ENCODE measurements around the gene NALF2. TPM values are rescaled to one million over a fixed set of nuclear protein-coding genes. Genes with fewer than 3 reads are reported as not detected.

The NALF2 gene
- total RNA-seq, 4 donors from 2014 or later, result 0.28 to 0.40 (median 0.35) TPM; not detected in 1

DNA sequence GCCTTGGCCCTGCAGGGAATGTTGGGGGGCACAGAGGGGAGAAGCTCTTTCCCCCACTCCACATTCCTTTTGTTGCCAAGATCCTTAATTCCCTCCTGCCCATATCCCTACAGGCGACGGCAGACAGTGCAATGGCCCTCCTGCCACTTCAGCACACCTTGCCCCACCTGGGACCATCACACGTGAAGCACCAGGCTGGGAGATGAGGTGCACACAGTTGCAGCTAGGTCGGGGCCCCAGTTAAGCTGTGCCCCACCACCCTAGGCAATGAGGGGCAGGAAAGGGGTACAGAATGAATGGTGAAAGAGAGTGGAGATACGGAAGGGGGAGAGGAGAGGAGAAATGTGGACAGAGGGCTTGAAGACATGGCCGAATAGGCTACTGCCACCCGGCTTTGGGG is 26.2 kb downstream of the NALF2 start:
- Histone ChIP-seq H3K4me1 (no peaks in the 10 kb centered on the region), H3K27me3 (no peaks in the 10 kb centered on the region), H3K4me3 (no peak overlapping the region), H3K27ac (no peak overlapping the region), H3K9me3 (no peaks in the 10 kb centered on the region), H3K36me3 (no peaks in the 10 kb centered on the region)
- DNase-seq, result no peak
- TF ChIP-seq POLR2A (IDR thresholded peaks at IDR 0.05), result no peak
- TF ChIP-seq, protein P1, sequence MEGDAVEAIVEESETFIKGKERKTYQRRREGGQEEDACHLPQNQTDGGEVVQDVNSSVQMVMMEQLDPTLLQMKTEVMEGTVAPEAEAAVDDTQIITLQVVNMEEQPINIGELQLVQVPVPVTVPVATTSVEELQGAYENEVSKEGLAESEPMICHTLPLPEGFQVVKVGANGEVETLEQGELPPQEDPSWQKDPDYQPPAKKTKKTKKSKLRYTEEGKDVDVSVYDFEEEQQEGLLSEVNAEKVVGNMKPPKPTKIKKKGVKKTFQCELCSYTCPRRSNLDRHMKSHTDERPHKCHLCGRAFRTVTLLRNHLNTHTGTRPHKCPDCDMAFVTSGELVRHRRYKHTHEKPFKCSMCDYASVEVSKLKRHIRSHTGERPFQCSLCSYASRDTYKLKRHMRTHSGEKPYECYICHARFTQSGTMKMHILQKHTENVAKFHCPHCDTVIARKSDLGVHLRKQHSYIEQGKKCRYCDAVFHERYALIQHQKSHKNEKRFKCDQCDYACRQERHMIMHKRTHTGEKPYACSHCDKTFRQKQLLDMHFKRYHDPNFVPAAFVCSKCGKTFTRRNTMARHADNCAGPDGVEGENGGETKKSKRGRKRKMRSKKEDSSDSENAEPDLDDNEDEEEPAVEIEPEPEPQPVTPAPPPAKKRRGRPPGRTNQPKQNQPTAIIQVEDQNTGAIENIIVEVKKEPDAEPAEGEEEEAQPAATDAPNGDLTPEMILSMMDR (IDR thresholded peaks at IDR 0.05), result no peak

DNA sequence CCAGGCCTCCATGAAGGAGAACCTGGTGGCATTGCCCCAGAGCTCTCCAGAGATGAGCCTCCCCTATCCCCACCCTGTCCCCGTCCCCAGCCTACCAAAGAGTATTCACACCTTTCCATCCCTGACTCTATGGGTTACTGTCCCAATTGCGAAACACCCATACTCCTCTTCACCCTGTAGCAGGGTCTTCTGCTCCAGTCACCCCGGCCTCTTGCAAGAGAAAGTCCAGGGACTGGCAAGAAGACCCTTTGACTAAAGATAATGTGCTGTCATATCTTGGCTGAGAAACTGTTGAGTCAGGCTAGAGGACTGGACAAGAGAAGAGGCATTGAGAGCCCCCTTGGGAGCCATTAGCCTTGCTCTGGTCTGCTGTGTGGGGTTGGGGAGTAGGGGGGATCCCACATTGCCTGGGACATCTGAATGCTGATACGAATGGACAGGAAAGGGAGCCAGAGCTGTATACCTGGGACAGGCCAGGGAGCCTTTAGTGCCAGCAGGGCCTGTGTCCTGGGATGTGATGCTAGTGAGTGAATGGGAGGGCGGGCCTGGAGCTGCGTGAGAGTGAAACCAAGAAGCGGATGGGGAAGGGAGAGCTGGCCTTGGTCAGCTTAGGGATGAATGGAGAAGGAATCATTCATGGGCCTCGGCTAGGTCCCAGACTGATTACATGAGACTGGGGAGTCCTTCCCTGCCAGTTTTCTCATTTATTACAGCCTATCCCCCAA is 27.1 kb downstream of the NALF2 start:
- TF ChIP-seq, protein P1 (IDR thresholded peaks at IDR 0.05), result no peak
- TF ChIP-seq POLR2A (IDR thresholded peaks at IDR 0.05), result no peak
- Histone ChIP-seq H3K27ac (no peak overlapping the region), H3K9me3 (no peaks in the 10 kb centered on the region), H3K4me1 (no peaks in the 10 kb centered on the region), H3K27me3 (no peaks in the 10 kb centered on the region), H3K4me3 (no peak overlapping the region), H3K36me3 (no peaks in the 10 kb centered on the region)
- no peak for DNase-seq

DNA sequence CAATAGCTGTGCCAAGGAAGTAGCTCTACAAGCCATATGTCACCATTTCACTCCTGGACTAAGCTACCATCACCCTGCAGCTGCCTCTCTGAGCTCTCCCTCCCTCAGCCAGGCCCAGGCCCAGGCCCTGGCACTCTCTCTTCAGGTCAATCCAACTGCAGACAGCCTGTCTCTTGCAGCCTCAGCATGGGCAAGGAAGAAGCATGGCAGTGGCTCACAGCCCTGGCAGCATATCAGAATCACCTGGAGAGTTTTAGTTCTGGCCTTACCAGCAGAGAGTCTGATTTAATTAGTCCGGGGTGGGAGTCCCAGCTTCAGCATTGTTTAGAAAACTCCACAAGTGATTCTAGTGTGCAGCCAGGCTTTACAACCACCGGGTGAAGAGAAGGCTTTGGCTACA is 31.5 kb downstream of the NALF2 start:
- H3K36me3 ChIP-seq, result no peaks in the 10 kb centered on the region
- TF ChIP-seq, protein P1 (IDR thresholded peaks at IDR 0.05), result no peak
- no peak for TF ChIP-seq POLR2A (IDR thresholded peaks at IDR 0.05)
- no peak overlapping the region for H3K27ac ChIP-seq
- H3K4me1 ChIP-seq, result no peaks in the 10 kb centered on the region
- no peak overlapping the region for H3K4me3 ChIP-seq
- H3K27me3 ChIP-seq, result no peaks in the 10 kb centered on the region
- DNase-seq, result no peak
- no peaks in the 10 kb centered on the region for H3K9me3 ChIP-seq

DNA sequence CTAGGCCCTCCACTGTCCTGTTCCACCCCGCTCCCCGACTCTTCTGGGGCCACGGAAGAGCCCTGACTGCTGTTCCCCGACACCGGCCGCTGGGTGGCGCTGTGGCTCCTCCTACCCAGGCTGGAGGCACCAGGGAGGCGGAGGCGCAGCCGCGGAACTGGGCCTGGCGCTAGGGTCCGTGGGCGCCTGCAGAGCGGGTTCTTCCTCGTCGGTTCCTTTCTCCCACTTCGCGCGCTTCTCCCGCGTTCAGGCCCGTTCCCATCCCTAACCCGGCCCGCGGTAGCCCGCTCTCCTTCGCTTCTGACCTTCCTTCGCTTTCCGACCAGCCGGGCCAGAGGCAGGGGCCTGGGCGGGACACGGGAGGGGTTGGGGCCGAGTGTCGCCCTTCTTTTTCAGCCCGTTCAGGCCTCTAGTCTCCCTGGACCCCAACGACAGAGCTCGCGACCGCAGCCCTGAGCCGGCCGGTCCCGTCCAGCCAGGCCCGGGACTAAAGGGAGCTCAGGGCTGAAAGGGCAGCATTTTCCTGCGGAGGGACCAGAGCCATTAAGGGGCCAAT is 34.3 kb downstream of the NALF2 start:
- no peak for TF ChIP-seq POLR2A (IDR thresholded peaks at IDR 0.05)
- TF ChIP-seq, protein P1 (IDR thresholded peaks at IDR 0.05), result peak in 5 of 6 experiments; percentile 13 to 68 (median 58)
- Histone ChIP-seq H3K27me3 (no peaks in the 10 kb centered on the region), H3K9me3 (no peaks in the 10 kb centered on the region), H3K4me3 (peak overlapping the region in 2 of 4 donors; percentile 28 to 43), H3K27ac (no peak overlapping the region), H3K4me1 (no peaks in the 10 kb centered on the region), H3K36me3 (no peaks in the 10 kb centered on the region)
- peak; percentile 43 to 76 (median 75) for DNase-seq

DNA sequence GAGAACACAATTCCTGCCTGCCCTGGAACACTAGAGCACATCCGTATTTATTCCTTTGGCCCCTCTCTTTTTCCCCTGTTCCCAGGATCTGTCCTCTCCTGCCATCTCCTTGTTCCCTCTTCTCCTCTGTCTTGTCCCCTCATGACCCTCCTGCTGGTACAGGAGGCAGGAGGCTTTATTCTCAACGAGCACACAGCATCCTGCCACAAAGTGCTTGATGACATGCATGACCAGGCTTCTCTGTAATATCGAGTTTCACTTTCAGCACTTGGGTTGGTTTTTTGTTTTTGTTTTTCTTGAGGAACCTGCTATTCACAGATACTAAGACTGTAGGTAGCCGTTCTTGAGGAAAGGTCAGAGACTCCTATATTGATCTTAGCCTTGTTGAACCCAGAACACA is 35.3 kb downstream of the NALF2 start:
- no peak overlapping the region for H3K27ac ChIP-seq
- H3K4me3 ChIP-seq, result no peak overlapping the region
- H3K9me3 ChIP-seq, result no peaks in the 10 kb centered on the region
- no peaks in the 10 kb centered on the region for H3K27me3 ChIP-seq
- no peak for DNase-seq
- TF ChIP-seq, protein P1 (IDR thresholded peaks at IDR 0.05), result no peak
- TF ChIP-seq POLR2A (IDR thresholded peaks at IDR 0.05), result no peak
- no peaks in the 10 kb centered on the region for H3K36me3 ChIP-seq
- no peaks in the 10 kb centered on the region for H3K4me1 ChIP-seq
